Pancreas (tissue), 10 donors: ENCODE measurements around the gene TLX1. TPM values are rescaled to one million over a fixed set of nuclear protein-coding genes. Genes with fewer than 3 reads are reported as not detected.
A peak's percentile ranks its signal among the peaks of the same experiment; 100 is the strongest.

Experiments used
- ATAC-seq, 4 donors: fragments of 200-7000 bp; cut with Tn5 transposase; one replicate each; pipeline versions ENCODE4 v1.8.0 to v1.9.1; 2020; ENCODE audit warnings: mild to moderate bottlenecking in 4 of 4, moderate library complexity in 4 of 4
- DNase-seq, 6 donors: peaks; one replicate each; pipeline ENCODE4 v3.0.0-alpha.2; 2020
- FAIRE-seq: peaks from 2 replicates; lab custom pipeline; 2012; peaks lifted over from hg19 to GRCh38; lab: Jason Lieb, UNC
- H3K27ac ChIP-seq, 4 donors: fragments of 200-600 bp; sonication (generic); 1 replicate in 3 of 4; 2 replicates in 1 of 4; pipeline versions ENCODE4 v1.5.0 to v1.8.0; 2020
- H3K27me3 ChIP-seq, 4 donors: fragments of 200-600 bp; one replicate each; pipeline ENCODE4 v1.8.0; 2021
- H3K36me3 ChIP-seq, 3 donors: fragments of 200-600 bp; sonication (generic) in 1 of 3; one replicate each; pipeline versions ENCODE4 v1.5.0 to v1.8.0; 2020 to 2021
- H3K4me1 ChIP-seq, 3 donors: fragments of 200-600 bp; one replicate each; pipeline ENCODE4 v1.8.0; 2021
- H3K4me3 ChIP-seq, 4 donors: fragments of 200-600 bp; sonication (generic) in 2 of 4; one replicate each; pipeline versions ENCODE4 v1.5.0 to v1.8.0; 2020 to 2021
- H3K9me3 ChIP-seq, 4 donors: fragments of 200-600 bp; one replicate each; pipeline ENCODE4 v1.8.0; 2021
- WGBS, 2 donors: extraction: QIAGEN DNeasy Blood & Tissue Kit; methylation state at CpG; one replicate each; pipeline ENCODE4 v1.1.7; 2013; 5-methylcytosine and 5-hydroxymethylcytosine counted together
- intact Hi-C, 3 donors: fragments of 100-400 bp; cut with DNase I; formaldehyde crosslinking; loops; one replicate each; pipeline versions ENCODE4 v1.11.1 to v1.14.2; 2022
- polyA plus RNA-seq, 2 donors: library from polyadenylated mRNA; stranded (reverse); fragments of 200-250 nt; gene quantifications; one replicate each; pipeline ENCODE4 v1.2.3, GENCODE V29; 2013
- total RNA-seq, 6 donors: library from RNA; stranded (reverse); fragmentation: NEBNext Ultra II Directional in 4 of 6; extraction: Animal tissue kit (Norgen Biotek cat#: 25700) in 4 of 6; gene quantifications; one replicate each; pipeline versions ENCODE4 v1.2.1 to v1.2.4, GENCODE V29; 2021 to 2023
- TF ChIP-seq, protein P1 (sequence below), 4 donors: fragments of 200-600 bp; sonication (generic) in 3 of 4; IDR thresholded peaks; one replicate each; pipeline versions ENCODE4 v1.5.0 to v1.8.0; 2021; ENCODE audit warnings: antibody characterized with exemption in 4 of 4
- donor health status: healthy with polysubstance abuse.
- donor health status: DM: no; HTN: no; CAD: no; lungs with moderate emphysema.
- donor health status: DM: no; HTN: no; CAD: no.
- donor health status: control.
- donor health status: control.
- donor health status: Bipolar disorder and iron deficiency.
- donor health status: DM: yes; HTN: yes; CAD: no.
- donor health status: DM: no; HTN: no; CAD: no.
- donor health status: DM: no; HTN: no; CAD: no.
- donor health status: DM: yes; HTN: yes; CAD: no.

Gene TLX1
- total and polyA plus RNA-seq, 8 donors = 0.11 to 0.19 TPM; not detected in 6

DNA sequence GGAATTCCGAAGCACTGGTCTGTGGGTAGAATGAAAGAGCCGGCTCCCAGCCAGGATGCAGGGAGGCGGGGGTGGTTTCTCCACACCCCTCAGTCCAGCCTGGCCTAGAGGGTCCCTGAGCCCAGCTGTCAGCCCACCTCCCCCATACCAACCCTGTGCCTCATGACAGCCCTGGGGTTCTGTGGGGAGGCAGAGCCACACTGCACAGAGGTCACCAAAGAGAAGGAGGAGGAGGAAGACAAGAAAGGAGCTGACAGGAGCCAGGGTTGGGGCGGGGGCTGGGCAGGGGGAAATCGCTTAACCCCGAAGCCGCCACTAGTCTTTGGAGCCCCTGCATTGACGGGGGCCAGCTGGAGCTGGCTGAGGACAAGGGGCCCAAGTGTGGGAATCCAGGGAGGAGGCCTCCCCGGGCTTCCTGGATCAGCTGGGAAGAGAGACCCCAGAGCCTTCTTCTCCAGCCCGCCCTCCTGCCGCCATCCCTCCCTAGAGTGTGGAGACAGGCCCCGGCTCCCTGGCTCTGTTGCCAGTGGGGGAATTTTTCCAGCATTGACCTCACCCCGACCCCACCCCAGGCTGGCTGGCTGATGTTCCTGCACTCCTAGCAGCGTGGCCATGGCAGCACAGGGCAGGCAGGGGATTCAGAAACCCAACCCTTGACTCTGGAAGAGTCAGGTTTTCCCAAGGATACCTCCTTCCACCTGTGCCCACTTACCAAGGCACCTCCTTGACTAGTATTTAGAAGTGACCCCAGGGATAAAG is 36.8 kb upstream of the TLX1 start:
- ATAC-seq (no peak), DNase-seq (no peak), FAIRE-seq (no peak)
- TF ChIP-seq, protein P1, sequence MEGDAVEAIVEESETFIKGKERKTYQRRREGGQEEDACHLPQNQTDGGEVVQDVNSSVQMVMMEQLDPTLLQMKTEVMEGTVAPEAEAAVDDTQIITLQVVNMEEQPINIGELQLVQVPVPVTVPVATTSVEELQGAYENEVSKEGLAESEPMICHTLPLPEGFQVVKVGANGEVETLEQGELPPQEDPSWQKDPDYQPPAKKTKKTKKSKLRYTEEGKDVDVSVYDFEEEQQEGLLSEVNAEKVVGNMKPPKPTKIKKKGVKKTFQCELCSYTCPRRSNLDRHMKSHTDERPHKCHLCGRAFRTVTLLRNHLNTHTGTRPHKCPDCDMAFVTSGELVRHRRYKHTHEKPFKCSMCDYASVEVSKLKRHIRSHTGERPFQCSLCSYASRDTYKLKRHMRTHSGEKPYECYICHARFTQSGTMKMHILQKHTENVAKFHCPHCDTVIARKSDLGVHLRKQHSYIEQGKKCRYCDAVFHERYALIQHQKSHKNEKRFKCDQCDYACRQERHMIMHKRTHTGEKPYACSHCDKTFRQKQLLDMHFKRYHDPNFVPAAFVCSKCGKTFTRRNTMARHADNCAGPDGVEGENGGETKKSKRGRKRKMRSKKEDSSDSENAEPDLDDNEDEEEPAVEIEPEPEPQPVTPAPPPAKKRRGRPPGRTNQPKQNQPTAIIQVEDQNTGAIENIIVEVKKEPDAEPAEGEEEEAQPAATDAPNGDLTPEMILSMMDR (IDR thresholded peaks at IDR 0.05) = no peak
- Histone ChIP-seq H3K4me3 (no peak overlapping the region), H3K36me3 (no peaks in the 10 kb centered on the region), H3K4me1 (no peaks in the 10 kb centered on the region), H3K9me3 (no peaks in the 10 kb centered on the region), H3K27ac (no peak overlapping the region), H3K27me3 (peaks cover 0 to 3% (median 0%) of the 10 kb centered on the region in 4 donors)
- intact Hi-C loops = no loop called here
- WGBS, 2 donors = 65 to 66% methylated on average over 11 to 14 of the region's 14 CpGs

DNA sequence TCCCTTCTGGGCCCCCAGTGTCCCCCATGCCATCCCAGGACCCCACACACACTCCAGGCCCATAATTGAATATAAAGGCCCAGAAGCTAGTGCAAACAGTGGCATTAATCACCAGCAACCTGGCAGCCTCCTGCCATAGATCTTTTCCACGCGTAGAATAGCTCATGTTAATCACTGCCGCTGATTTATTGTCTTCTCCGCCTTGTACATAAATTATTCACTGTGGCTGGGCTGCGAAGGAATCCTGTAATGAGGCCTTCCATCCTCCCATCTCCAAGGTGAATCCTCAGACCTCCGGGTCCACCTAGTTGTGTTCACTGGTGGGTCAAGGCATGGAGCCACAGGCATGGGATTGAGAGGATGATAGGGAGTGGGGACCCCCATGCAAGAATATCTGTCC is 36.1 kb upstream of the TLX1 start:
- Histone ChIP-seq H3K9me3 (no peaks in the 10 kb centered on the region), H3K27ac (no peak overlapping the region), H3K27me3 (no peaks in the 10 kb centered on the region), H3K36me3 (no peaks in the 10 kb centered on the region), H3K4me1 (no peaks in the 10 kb centered on the region), H3K4me3 (no peak overlapping the region)
- 64 to 68% methylated on average over 6 of the region's 6 CpGs for WGBS, 2 donors
- TF ChIP-seq, protein P1 (IDR thresholded peaks at IDR 0.05) = no peak
- no peak for FAIRE-seq
- intact Hi-C loops = loop anchor here in 1 of 3 donors (5.0 kb wide), 1 partner anchor 47 kb away; no protein-coding TSS in a partner anchor
- no peak for ATAC-seq
- DNase-seq = no peak

GRCh38 chr10:101095550-101096213 is 35.4 kb upstream of the TLX1 start:
- ATAC-seq = peak; percentile 84 to 98 (median 94)
- H3K36me3 ChIP-seq = no peaks in the 10 kb centered on the region
- 13 to 16% methylated on average over 7 of the region's 7 CpGs for WGBS, 2 donors
- H3K27ac ChIP-seq = no peak overlapping the region
- no peaks in the 10 kb centered on the region for H3K27me3 ChIP-seq
- FAIRE-seq = no peak
- no peak overlapping the region for H3K4me3 ChIP-seq
- H3K9me3 ChIP-seq = no peaks in the 10 kb centered on the region
- peak; percentile 56 to 85 (median 78) for DNase-seq
- TF ChIP-seq, protein P1 (IDR thresholded peaks at IDR 0.05) = peak; percentile 59 to 79 (median 70)
- no peaks in the 10 kb centered on the region for H3K4me1 ChIP-seq
- intact Hi-C loops = loop anchor here in 2 of 3 donors (2.0 to 5.0 kb wide), 2 partner anchors 45 to 47 kb away; no protein-coding TSS in a partner anchor

DNA sequence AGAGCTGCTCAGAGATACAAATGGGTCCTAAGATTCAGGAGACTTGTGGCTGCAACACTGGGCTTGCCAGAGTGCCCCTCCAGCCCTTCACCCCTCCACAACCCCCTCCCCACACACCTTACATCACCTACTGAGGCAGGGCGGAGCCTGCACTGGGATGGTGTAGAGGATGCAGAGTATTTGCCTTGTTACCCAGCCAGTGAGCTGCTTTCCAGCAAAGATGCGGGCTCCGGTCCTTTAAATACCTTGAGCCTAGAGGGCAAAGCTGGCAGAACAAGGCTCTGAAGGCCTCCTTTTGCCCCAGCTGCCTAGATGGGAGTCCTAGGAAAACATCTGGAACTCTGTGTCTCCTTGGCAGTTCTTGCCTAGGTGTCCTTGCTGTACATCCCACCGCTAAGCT is 34.7 kb upstream of the TLX1 start:
- Histone ChIP-seq H3K4me3 (no peak overlapping the region), H3K27me3 (no peaks in the 10 kb centered on the region), H3K9me3 (no peaks in the 10 kb centered on the region), H3K27ac (no peak overlapping the region), H3K36me3 (no peaks in the 10 kb centered on the region), H3K4me1 (no peaks in the 10 kb centered on the region)
- ATAC-seq (no peak), DNase-seq (no peak), FAIRE-seq (no peak)
- 68 to 77% methylated on average over 4 of the region's 4 CpGs for WGBS, 2 donors
- TF ChIP-seq, protein P1 (IDR thresholded peaks at IDR 0.05) = no peak
- intact Hi-C loops = loop anchor here in 2 of 3 donors (2.0 to 5.0 kb wide), 2 partner anchors 44 to 46 kb away; no protein-coding TSS in a partner anchor
